ENCODE results near the gene KRT82.
"Not testable (repeated sequence)": the region's sequence is repeated elsewhere in the genome, so short reads cannot be mapped to it uniquely, and the experiment has no call there.

The KRT82 gene

GRCh38 chr12:52413202-52413601 lies 7.1 kb upstream of the KRT82 start:
- no peak for DNase-seq (ENCODE audit: low read depth in 2 of 2)

- DNase-seq (ENCODE audit: low read depth in 2 of 2): no peak
Observed at GRCh38 chr12:52411815-52412214, 5.7 kb upstream of the KRT82 start.

- not testable (repeated sequence) for DNase-seq (ENCODE audit: low read depth in 2 of 2)
Observed at GRCh38 chr12:52410589-52411248, 4.6 kb upstream of the KRT82 start.

- no peak for DNase-seq (ENCODE audit: low read depth in 2 of 2)
Observed at GRCh38 chr12:52407918-52408317, 1.8 kb upstream of the KRT82 start.

- DNase-seq (ENCODE audit: low read depth in 2 of 2): no peak
Observed at GRCh38 chr12:52404951-52405350, 1.2 kb downstream of the KRT82 start.

- no peak for DNase-seq (ENCODE audit: low read depth in 2 of 2)
Observed at GRCh38 chr12:52403561-52403960, 2.6 kb downstream of the KRT82 start.

- no peak for DNase-seq (ENCODE audit: low read depth in 2 of 2)
Observed at GRCh38 chr12:52402873-52403540, 3.1 kb downstream of the KRT82 start.

GRCh38 chr12:52402377-52402776 lies 3.8 kb downstream of the KRT82 start:
- no peak for DNase-seq (ENCODE audit: low read depth in 2 of 2)

- DNase-seq (ENCODE audit: low read depth in 2 of 2): no peak
Observed at GRCh38 chr12:52401926-52402325, 4.2 kb downstream of the KRT82 start.

- no peak for DNase-seq (ENCODE audit: low read depth in 2 of 2)
Observed at GRCh38 chr12:52401526-52401925, 4.6 kb downstream of the KRT82 start.

GRCh38 chr12:52400906-52401305 lies 5.2 kb downstream of the KRT82 start:
- DNase-seq (ENCODE audit: low read depth in 2 of 2): no peak

GRCh38 chr12:52399756-52400155 lies 6.4 kb downstream of the KRT82 start:
- DNase-seq (ENCODE audit: low read depth in 2 of 2): no peak

GRCh38 chr12:52398176-52398575 lies 8.0 kb downstream of the KRT82 start:
- DNase-seq (ENCODE audit: low read depth in 2 of 2): no peak

- no peak for DNase-seq (ENCODE audit: low read depth in 2 of 2)
Observed at GRCh38 chr12:52396656-52397055, 9.5 kb downstream of the KRT82 start.

- DNase-seq (ENCODE audit: low read depth in 2 of 2): peak in 1 of 2 donors; percentile 7
Observed at GRCh38 chr12:52395761-52396434, 10.2 kb downstream of the KRT82 start.

GRCh38 chr12:52394836-52395405 lies 11.2 kb downstream of the KRT82 start:
- no peak for DNase-seq (ENCODE audit: low read depth in 2 of 2)

- no peak for DNase-seq (ENCODE audit: low read depth in 2 of 2)
Observed at GRCh38 chr12:52392465-52393007, 13.6 kb downstream of the KRT82 start.

GRCh38 chr12:52391618-52392002 lies 14.5 kb downstream of the KRT82 start:
- DNase-seq (ENCODE audit: low read depth in 2 of 2): no peak

- no peak for DNase-seq (ENCODE audit: low read depth in 2 of 2)
Observed at GRCh38 chr12:52390739-52391617, 15.2 kb downstream of the KRT82 start.

- DNase-seq (ENCODE audit: low read depth in 2 of 2): no peak
Observed at GRCh38 chr12:52389313-52390207, 16.6 kb downstream of the KRT82 start.

Data from stimulated activated CD8-positive, alpha-beta memory T cell treated with anti-CD3 and anti-CD28 coated beads, Interleukin-2, amount 100 ng/mL, for 48 hours (primary cell).